ENCODE results near the gene NUP37.
"Not testable (repeated sequence)": the region's sequence is repeated elsewhere in the genome, so short reads cannot be mapped to it uniquely, and the experiment has no call there.

NUP37 gene

GRCh38 chr12:102118874-102119273, 1.0 kb downstream of the NUP37 start:
- Mint-ChIP-seq H3K27ac (peak overlapping the region; percentile 20), H3K4me3 (peak overlapping the region; percentile 30 to 52), H3K27me3 (no peaks in the 10 kb centered on the region), H3K4me1 (peaks cover 9 to 16% of the 10 kb centered on the region in 2 donors), H3K9me3 (no peaks in the 10 kb centered on the region), H3K36me3 (peaks cover 3 to 5% of the 10 kb centered on the region in 2 donors)
- DNase-seq, result no peak
- no peak for ATAC-seq (replicated peaks)

- H3K4me1 Mint-ChIP-seq, result peaks cover 9 to 16% of the 10 kb centered on the region in 2 donors
- H3K36me3 Mint-ChIP-seq, result peaks cover 3 to 9% of the 10 kb centered on the region in 2 donors
- DNase-seq, result no peak
- H3K4me3 Mint-ChIP-seq, result no peak overlapping the region
- no peak for ATAC-seq (replicated peaks)
- H3K27ac Mint-ChIP-seq, result no peak overlapping the region
- H3K27me3 Mint-ChIP-seq, result no peaks in the 10 kb centered on the region
- no peaks in the 10 kb centered on the region for H3K9me3 Mint-ChIP-seq
Observed at GRCh38 chr12:102116392-102116791, 3.5 kb downstream of the NUP37 start.

- Mint-ChIP-seq H3K4me1 (peaks cover 3 to 7% of the 10 kb centered on the region in 2 donors), H3K27me3 (no peaks in the 10 kb centered on the region), H3K9me3 (no peaks in the 10 kb centered on the region), H3K4me3 (no peak overlapping the region), H3K27ac (no peak overlapping the region), H3K36me3 (peaks cover 12 to 30% of the 10 kb centered on the region in 2 donors)
- ATAC-seq (replicated peaks), result no peak
- DNase-seq, result no peak
Observed at GRCh38 chr12:102114212-102114611, 5.7 kb downstream of the NUP37 start.

- Mint-ChIP-seq H3K9me3 (peaks cover 5 to 6% of the 10 kb centered on the region in 2 donors), H3K36me3 (peaks cover 34 to 52% of the 10 kb centered on the region in 2 donors)
Observed at GRCh38 chr12:102110782-102111181, 9.1 kb downstream of the NUP37 start.

GRCh38 chr12:102107970-102108369, 11.9 kb downstream of the NUP37 start:
- ATAC-seq (replicated peaks) (no peak), DNase-seq (no peak)
- Mint-ChIP-seq H3K27me3 (no peaks in the 10 kb centered on the region), H3K4me3 (no peak overlapping the region), H3K36me3 (peaks cover 49 to 74% of the 10 kb centered on the region in 2 donors), H3K27ac (no peak overlapping the region), H3K4me1 (peaks cover 4 to 7% of the 10 kb centered on the region in 2 donors), H3K9me3 (peaks cover 6% of the 10 kb centered on the region in 2 donors)

More at GRCh38 chr12:102110782-102111181, 9.1 kb downstream of the NUP37 start:
- DNase-seq (no peak), ATAC-seq (replicated peaks) (no peak)
- H3K4me3 Mint-ChIP-seq, result no peak overlapping the region
- H3K27ac Mint-ChIP-seq, result no peak overlapping the region
- H3K4me1 Mint-ChIP-seq, result peaks cover 4 to 7% of the 10 kb centered on the region in 2 donors
- no peaks in the 10 kb centered on the region for H3K27me3 Mint-ChIP-seq

- H3K27me3 Mint-ChIP-seq, result no peaks in the 10 kb centered on the region
- H3K4me3 Mint-ChIP-seq, result no peak overlapping the region
- peaks cover 52 to 82% of the 10 kb centered on the region in 2 donors for H3K36me3 Mint-ChIP-seq
- peaks cover 6% of the 10 kb centered on the region in 2 donors for H3K9me3 Mint-ChIP-seq
- no peak for ATAC-seq (replicated peaks)
- DNase-seq, result no peak
- peaks cover 6 to 7% of the 10 kb centered on the region in 2 donors for H3K4me1 Mint-ChIP-seq
- no peak overlapping the region for H3K27ac Mint-ChIP-seq
Observed at GRCh38 chr12:102106905-102107304, 13.0 kb downstream of the NUP37 start.

- Mint-ChIP-seq H3K9me3 (no peaks in the 10 kb centered on the region), H3K4me1 (no peaks in the 10 kb centered on the region), H3K4me3 (no peak overlapping the region), H3K27ac (no peak overlapping the region), H3K36me3 (peaks cover 13 to 32% of the 10 kb centered on the region in 2 donors), H3K27me3 (no peaks in the 10 kb centered on the region)
- ATAC-seq (replicated peaks), result no peak
- no peak for DNase-seq
Observed at GRCh38 chr12:102096855-102097254, 23.1 kb downstream of the NUP37 start.

- no peak overlapping the region for H3K4me3 Mint-ChIP-seq
- H3K27ac Mint-ChIP-seq, result no peak overlapping the region
- DNase-seq (no peak), ATAC-seq (replicated peaks) (peak; percentile 61 to 69)
- no peaks in the 10 kb centered on the region for H3K9me3 Mint-ChIP-seq
- H3K36me3 Mint-ChIP-seq, result peaks cover 12 to 32% of the 10 kb centered on the region in 2 donors
- no peaks in the 10 kb centered on the region for H3K27me3 Mint-ChIP-seq
- H3K4me1 Mint-ChIP-seq, result no peaks in the 10 kb centered on the region
Observed at GRCh38 chr12:102095677-102096263, 24.1 kb downstream of the NUP37 start.

GRCh38 chr12:102093319-102093718, 26.6 kb downstream of the NUP37 start:
- Mint-ChIP-seq H3K9me3 (no peaks in the 10 kb centered on the region), H3K27ac (no peak overlapping the region), H3K4me3 (no peak overlapping the region), H3K27me3 (no peaks in the 10 kb centered on the region), H3K4me1 (no peaks in the 10 kb centered on the region), H3K36me3 (peaks cover 18 to 36% of the 10 kb centered on the region in 2 donors)
- no peak for ATAC-seq (replicated peaks)
- DNase-seq, result no peak

GRCh38 chr12:102089228-102089835, 30.6 kb downstream of the NUP37 start:
- DNase-seq; H3K4me1 Mint-ChIP-seq; ATAC-seq (replicated peaks); H3K27me3 Mint-ChIP-seq; H3K4me3 Mint-ChIP-seq; H3K9me3 Mint-ChIP-seq; H3K27ac Mint-ChIP-seq: not testable (repeated sequence)
- peaks cover 18 to 38% of the 10 kb centered on the region in 2 donors for H3K36me3 Mint-ChIP-seq

GRCh38 chr12:102080842-102081241, 39.1 kb downstream of the NUP37 start:
- no peak overlapping the region for H3K4me3 Mint-ChIP-seq
- DNase-seq, result no peak
- H3K4me1 Mint-ChIP-seq, result no peaks in the 10 kb centered on the region
- no peaks in the 10 kb centered on the region for H3K27me3 Mint-ChIP-seq
- H3K9me3 Mint-ChIP-seq, result no peaks in the 10 kb centered on the region
- H3K27ac Mint-ChIP-seq, result no peak overlapping the region
- no peak for ATAC-seq (replicated peaks)
- H3K36me3 Mint-ChIP-seq, result peaks cover 36 to 57% of the 10 kb centered on the region in 2 donors

- not testable (repeated sequence) for H3K27ac Mint-ChIP-seq; H3K36me3 Mint-ChIP-seq; ATAC-seq (replicated peaks); DNase-seq; H3K27me3 Mint-ChIP-seq; H3K4me3 Mint-ChIP-seq; H3K4me1 Mint-ChIP-seq; H3K9me3 Mint-ChIP-seq
Observed at GRCh38 chr12:102072092-102072491, 47.8 kb downstream of the NUP37 start.

- Mint-ChIP-seq H3K9me3 (no peaks in the 10 kb centered on the region), H3K4me3 (no peak overlapping the region), H3K36me3 (peaks cover 1 to 4% of the 10 kb centered on the region in 2 donors), H3K4me1 (peaks cover 0 to 2% of the 10 kb centered on the region in 2 donors), H3K27ac (no peak overlapping the region), H3K27me3 (peaks cover 0 to under 1% of the 10 kb centered on the region in 2 donors)
- DNase-seq (no peak), ATAC-seq (replicated peaks) (no peak)
Observed at GRCh38 chr12:102069707-102070106, 50.2 kb downstream of the NUP37 start.

- Mint-ChIP-seq H3K27ac (no peak overlapping the region), H3K4me1 (peaks cover 1 to 2% of the 10 kb centered on the region in 2 donors), H3K27me3 (peaks cover 0 to 5% of the 10 kb centered on the region in 2 donors), H3K36me3 (peaks cover 0 to 4% of the 10 kb centered on the region in 2 donors), H3K4me3 (no peak overlapping the region), H3K9me3 (no peaks in the 10 kb centered on the region)
- DNase-seq, result no peak
- ATAC-seq (replicated peaks), result no peak
Observed at GRCh38 chr12:102067574-102068258, 52.2 kb downstream of the NUP37 start.

- Mint-ChIP-seq H3K9me3 (no peaks in the 10 kb centered on the region), H3K36me3 (peaks cover 3 to 4% of the 10 kb centered on the region in 2 donors), H3K27me3 (peaks cover 0 to 5% of the 10 kb centered on the region in 2 donors), H3K27ac (no peak overlapping the region), H3K4me3 (no peak overlapping the region), H3K4me1 (peaks cover 5 to 16% of the 10 kb centered on the region in 2 donors)
- no peak for ATAC-seq (replicated peaks)
- DNase-seq, result no peak
Observed at GRCh38 chr12:102064476-102064875, 55.4 kb downstream of the NUP37 start.

Data from stimulated activated naive B cell treated with anti-CD40 and anti-IgM and Interleukin-4, amounts not matched to agents 10 μg/mL and 1 μg/mL and 100 μg/mL, for 72 hours (primary cell).